GM12872 (cell line): ENCODE measurements around the gene KCNAB1.

Experiments used
- TF ChIP-seq, protein P1 (sequence below): IDR thresholded peaks from 3 replicates; pipeline ENCODE4 v1.5.1; 2011; ENCODE audit warnings: low read depth, mild to moderate bottlenecking, low read length, moderate library complexity; ENCODE audit not compliant: insufficient read depth

Gene KCNAB1

DNA sequence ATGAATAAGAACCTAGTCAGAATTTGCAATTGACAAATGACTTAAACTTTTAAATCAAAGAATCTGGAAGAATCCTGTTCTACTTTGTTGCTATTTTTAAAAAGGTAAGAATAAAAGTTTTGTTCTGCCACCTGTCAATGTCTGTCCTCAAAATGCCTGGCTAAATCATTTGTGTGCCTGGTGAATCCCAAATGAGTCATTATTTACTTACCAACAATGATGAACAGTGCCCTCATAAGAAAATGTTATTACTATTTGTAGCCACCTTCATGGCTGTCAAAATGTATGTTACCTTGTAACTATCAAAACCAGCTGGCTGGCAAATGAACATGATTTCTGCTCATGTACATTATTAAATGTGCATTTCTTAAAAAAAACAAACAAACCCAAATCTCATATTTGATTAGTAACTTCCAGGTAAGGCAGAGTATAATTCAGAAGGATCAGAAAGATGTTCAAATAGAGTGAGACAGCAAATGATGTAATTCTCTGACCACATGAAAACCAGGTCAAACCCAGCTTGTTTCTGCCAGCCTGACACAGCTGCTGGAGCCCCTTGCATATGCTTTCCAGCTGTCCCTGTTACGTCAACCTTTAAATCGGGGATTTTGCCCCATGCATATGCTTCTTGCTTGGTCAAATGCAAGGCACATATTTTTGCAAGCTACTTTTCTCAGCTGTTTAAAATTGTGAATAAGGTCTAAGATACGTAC, 296.6 kb downstream of the KCNAB1 start:
- TF ChIP-seq, protein P1, sequence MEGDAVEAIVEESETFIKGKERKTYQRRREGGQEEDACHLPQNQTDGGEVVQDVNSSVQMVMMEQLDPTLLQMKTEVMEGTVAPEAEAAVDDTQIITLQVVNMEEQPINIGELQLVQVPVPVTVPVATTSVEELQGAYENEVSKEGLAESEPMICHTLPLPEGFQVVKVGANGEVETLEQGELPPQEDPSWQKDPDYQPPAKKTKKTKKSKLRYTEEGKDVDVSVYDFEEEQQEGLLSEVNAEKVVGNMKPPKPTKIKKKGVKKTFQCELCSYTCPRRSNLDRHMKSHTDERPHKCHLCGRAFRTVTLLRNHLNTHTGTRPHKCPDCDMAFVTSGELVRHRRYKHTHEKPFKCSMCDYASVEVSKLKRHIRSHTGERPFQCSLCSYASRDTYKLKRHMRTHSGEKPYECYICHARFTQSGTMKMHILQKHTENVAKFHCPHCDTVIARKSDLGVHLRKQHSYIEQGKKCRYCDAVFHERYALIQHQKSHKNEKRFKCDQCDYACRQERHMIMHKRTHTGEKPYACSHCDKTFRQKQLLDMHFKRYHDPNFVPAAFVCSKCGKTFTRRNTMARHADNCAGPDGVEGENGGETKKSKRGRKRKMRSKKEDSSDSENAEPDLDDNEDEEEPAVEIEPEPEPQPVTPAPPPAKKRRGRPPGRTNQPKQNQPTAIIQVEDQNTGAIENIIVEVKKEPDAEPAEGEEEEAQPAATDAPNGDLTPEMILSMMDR, result no peak

DNA sequence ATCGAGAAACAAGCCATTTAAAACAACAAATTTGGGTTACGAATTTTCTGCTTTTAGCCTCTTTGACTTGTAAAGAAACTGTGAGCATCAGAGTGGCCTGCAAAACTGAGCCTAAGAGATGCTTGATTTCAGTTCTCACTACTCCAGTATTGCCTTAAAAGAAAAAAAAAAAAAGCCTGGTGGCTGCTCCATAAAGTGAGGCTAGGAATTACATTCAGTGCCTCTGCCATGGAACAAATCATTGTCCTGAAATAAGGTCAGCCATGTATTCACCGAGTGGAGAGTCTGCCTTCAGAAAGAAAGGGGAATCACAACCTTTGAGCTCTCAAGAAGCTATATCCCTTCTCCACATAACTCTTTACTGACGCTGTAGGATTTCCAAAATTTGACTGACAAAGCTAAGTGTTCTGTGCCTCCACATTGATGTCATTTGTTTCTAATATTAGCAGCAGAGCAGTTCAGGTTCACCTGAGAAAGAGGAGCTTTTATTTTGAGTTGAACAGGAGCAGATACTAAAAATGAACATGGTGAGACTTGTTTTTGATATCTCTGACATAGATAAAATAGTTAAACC, 297.3 kb downstream of the KCNAB1 start:
- TF ChIP-seq, protein P1, result no peak

GRCh38 chr3:156418428-156418827, 298.1 kb downstream of the KCNAB1 start:
- TF ChIP-seq, protein P1, result no peak

- TF ChIP-seq, protein P1, result no peak
Measured at GRCh38 chr3:156421534-156421933, 301.2 kb downstream of the KCNAB1 start.

DNA sequence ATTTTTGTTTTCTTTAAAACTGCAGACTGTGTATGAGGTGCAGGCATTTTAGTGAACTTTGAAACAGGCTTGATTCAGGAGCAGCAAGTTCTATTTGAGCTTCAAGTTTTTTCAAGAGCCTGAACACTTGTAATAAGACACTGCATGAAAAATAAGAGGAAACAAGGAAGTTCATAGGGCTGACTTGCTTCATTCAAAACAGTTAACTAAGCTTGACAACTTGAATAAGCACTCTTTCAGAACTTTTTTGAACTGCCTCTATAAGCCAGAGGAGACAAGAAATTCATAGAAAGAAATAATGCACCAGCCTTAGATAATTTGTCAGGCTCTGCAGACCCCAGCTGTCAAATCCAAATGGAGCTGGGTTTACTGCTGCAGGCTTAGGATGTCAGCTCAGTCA, 304.4 kb downstream of the KCNAB1 start:
- TF ChIP-seq, protein P1, result no peak

- TF ChIP-seq, protein P1, result no peak
Measured at GRCh38 chr3:156425651-156426050, 305.3 kb downstream of the KCNAB1 start.

DNA sequence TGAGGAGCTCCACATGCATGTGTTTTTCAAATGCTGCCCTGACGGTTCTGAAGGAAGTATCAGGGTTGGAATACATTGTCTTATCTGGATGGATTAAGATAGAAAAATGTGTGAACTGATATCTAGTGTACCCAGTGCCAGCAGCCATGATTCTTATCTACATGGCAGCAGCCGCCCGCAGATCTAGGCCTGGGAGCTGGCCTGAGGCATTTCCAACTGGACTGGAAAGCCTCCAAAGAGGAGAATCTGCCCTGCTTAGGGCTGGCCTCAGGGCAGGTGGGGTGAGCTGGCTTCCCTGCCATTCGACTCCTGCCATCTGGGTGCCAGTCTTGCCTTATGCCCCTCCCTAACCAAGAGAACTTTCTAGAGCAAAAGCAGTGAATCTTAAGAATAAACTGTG, 308.7 kb downstream of the KCNAB1 start:
- TF ChIP-seq, protein P1, result no peak
